NCI-H510A (cell line): ENCODE measurements around the gene LOX.

Source experiments
- DNase-seq: peaks from one replicate; lab custom pipeline; 2025; lab: John Stamatoyannopoulos, UW

Gene LOX

GRCh38 chr5:122053181-122054109, 24.6 kb downstream of the LOX start:
- peak; percentile 24 for DNase-seq

- DNase-seq = no peak
These were observed 26.5 kb downstream of the LOX start for GRCh38 chr5:122051569-122051968.

- DNase-seq = no peak
These were observed 27.1 kb downstream of the LOX start for GRCh38 chr5:122050959-122051358.

GRCh38 chr5:122040636-122041302, 37.3 kb downstream of the LOX start:
- no peak for DNase-seq

GRCh38 chr5:122036326-122036725, 41.7 kb downstream of the LOX start:
- DNase-seq = no peak

GRCh38 chr5:122035913-122036312, 42.1 kb downstream of the LOX start:
- DNase-seq = no peak

- DNase-seq = no peak
These were observed 46.2 kb downstream of the LOX start for GRCh38 chr5:122031836-122032235.

GRCh38 chr5:122030251-122030650, 47.8 kb downstream of the LOX start:
- no peak for DNase-seq

- no peak for DNase-seq
These were observed 48.2 kb downstream of the LOX start for GRCh38 chr5:122029818-122030217.

- DNase-seq = no peak
These were observed 55.1 kb downstream of the LOX start for GRCh38 chr5:122022966-122023365.

- DNase-seq = no peak
These were observed 58.0 kb downstream of the LOX start for GRCh38 chr5:122019919-122020590.

GRCh38 chr5:122015471-122015870, 62.6 kb downstream of the LOX start:
- no peak for DNase-seq

- no peak for DNase-seq
These were observed 63.7 kb downstream of the LOX start for GRCh38 chr5:122014236-122014935.
